ENCODE measurements around the gene NUDT15. TPM values are rescaled to one million over a fixed set of nuclear protein-coding genes. Genes with fewer than 3 reads are reported as not detected.

The NUDT15 gene
- total RNA-seq, 1 donor from 2014 or later: 17.5 TPM

DNA sequence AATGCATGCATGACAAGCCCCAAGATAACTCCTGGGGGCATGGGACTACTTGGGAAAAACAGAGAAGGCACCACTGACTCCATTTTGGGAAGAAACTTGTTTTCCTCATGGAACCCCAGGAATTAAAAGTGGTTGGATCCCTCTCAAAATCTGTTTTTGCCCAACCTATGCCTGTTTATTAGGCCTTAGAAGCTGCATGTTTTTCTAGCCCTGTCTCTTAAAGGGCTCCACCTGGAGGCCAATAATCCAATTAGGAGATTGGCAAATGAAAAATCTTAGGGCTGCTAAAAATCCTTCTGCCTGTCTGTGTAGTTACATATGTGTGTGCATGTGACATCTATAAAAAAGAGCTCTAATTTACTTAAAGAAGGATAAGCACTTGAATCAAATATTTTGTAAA lies 30.5 kb downstream of the NUDT15 start:
- TF ChIP-seq, protein P1, sequence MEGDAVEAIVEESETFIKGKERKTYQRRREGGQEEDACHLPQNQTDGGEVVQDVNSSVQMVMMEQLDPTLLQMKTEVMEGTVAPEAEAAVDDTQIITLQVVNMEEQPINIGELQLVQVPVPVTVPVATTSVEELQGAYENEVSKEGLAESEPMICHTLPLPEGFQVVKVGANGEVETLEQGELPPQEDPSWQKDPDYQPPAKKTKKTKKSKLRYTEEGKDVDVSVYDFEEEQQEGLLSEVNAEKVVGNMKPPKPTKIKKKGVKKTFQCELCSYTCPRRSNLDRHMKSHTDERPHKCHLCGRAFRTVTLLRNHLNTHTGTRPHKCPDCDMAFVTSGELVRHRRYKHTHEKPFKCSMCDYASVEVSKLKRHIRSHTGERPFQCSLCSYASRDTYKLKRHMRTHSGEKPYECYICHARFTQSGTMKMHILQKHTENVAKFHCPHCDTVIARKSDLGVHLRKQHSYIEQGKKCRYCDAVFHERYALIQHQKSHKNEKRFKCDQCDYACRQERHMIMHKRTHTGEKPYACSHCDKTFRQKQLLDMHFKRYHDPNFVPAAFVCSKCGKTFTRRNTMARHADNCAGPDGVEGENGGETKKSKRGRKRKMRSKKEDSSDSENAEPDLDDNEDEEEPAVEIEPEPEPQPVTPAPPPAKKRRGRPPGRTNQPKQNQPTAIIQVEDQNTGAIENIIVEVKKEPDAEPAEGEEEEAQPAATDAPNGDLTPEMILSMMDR (IDR thresholded peaks at IDR 0.05; ENCODE audit: insufficient read depth, low read length, poor library complexity, severe bottlenecking): no peak
- H3K4me3 ChIP-seq (ENCODE audit: low read depth, low read length): no peak overlapping the region
- H3K27me3 ChIP-seq (ENCODE audit: control insufficient read depth, insufficient read depth, low read length): no peaks in the 10 kb centered on the region
- no peak for DNase-seq (ENCODE audit: low read depth)
- peaks cover 3% of the 10 kb centered on the region for H3K36me3 ChIP-seq (ENCODE audit: control insufficient read depth, insufficient read depth, low read length)

DNA sequence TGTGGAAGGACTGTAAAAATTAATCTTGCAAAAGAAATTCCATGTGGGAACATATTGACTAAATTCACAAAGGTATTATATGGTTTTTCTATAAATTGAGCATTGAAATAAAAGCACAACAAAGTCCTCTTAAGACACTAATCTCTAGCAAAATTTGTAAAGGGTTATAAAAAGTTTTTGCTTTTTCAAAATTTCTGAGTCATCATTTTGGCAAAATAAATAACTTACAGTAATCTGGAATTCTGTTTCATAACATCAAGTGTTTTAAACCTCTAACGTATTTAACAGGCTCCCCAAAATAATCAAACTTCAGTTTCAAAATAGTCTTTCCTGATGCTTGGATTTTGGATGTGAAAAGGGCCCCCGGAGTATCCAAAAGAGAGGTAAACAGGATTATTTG lies 31.4 kb downstream of the NUDT15 start:
- Histone ChIP-seq H3K27me3 (ENCODE audit: control insufficient read depth, insufficient read depth, low read length) (no peaks in the 10 kb centered on the region), H3K4me3 (ENCODE audit: low read depth, low read length) (no peak overlapping the region), H3K36me3 (ENCODE audit: control insufficient read depth, insufficient read depth, low read length) (peaks cover 5% of the 10 kb centered on the region)
- TF ChIP-seq, protein P1 (IDR thresholded peaks at IDR 0.05; ENCODE audit: insufficient read depth, low read length, poor library complexity, severe bottlenecking): no peak
- no peak for DNase-seq (ENCODE audit: low read depth)

DNA sequence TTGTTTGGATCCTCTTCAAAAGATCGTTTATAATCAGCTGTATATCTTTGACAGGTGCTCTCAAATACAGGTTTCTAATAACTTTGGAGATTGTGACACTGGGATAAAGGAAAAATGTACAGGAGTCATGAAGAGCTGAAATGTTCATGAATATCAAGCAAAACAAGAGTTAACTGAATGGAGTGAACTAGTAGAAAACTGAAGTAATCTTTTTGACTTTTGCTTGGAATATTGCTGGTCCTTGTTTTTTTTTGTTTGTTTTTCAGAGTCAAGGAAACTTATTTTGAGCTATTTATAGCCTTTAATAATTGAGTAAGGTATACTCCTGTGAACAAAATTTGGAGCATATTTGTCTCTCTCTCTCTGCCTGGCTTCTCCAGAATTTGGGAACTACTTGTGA lies 32.0 kb downstream of the NUDT15 start:
- H3K4me3 ChIP-seq (ENCODE audit: low read depth, low read length): no peak overlapping the region
- TF ChIP-seq, protein P1 (IDR thresholded peaks at IDR 0.05; ENCODE audit: insufficient read depth, low read length, poor library complexity, severe bottlenecking): no peak
- H3K27me3 ChIP-seq (ENCODE audit: control insufficient read depth, insufficient read depth, low read length): no peaks in the 10 kb centered on the region
- DNase-seq (ENCODE audit: low read depth): no peak
- H3K36me3 ChIP-seq (ENCODE audit: control insufficient read depth, insufficient read depth, low read length): peaks cover 5% of the 10 kb centered on the region

DNA sequence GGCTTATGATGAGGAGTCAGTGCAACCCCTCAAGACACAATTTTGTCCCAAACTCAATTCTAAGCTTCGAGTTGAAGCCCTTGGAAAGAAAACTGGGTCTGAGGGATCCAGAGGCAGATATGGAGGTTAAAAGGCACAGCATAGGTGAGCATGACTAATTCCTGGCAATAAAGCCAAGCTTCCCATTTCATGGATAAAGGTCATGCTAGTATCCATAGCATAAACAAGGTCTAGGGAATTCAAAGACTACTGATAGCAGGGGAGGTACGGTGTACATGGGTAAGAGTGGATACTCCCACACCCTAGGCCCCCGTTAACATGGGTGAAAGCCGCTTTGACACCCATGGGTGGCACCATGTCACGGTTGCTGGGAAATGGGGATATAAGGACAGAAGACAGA lies 33.4 kb downstream of the NUDT15 start:
- TF ChIP-seq, protein P1 (IDR thresholded peaks at IDR 0.05; ENCODE audit: insufficient read depth, low read length, poor library complexity, severe bottlenecking): no peak
- H3K4me3 ChIP-seq (ENCODE audit: low read depth, low read length): no peak overlapping the region
- no peak for DNase-seq (ENCODE audit: low read depth)
- H3K27me3 ChIP-seq (ENCODE audit: control insufficient read depth, insufficient read depth, low read length): no peaks in the 10 kb centered on the region
- H3K36me3 ChIP-seq (ENCODE audit: control insufficient read depth, insufficient read depth, low read length): peaks cover 5% of the 10 kb centered on the region

DNA sequence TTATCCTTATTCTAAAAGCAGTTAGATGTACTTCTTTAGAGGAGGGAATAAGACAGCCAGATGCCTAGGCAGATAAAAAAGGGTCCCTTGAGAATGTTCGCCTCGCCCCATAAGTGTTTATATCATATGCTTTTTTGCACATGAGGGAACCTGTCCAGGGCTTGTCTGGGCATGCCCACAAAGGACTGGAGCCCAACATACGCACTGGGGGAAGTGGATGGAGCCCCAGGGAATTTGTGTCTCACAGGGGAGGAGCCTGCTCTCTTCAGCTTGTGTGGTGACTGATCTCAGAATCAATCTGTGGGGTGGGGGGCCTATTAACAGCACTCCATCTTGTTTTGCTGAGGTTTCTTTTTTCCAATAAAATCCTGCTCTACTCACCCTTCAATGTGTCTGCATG lies 34.8 kb downstream of the NUDT15 start:
- Histone ChIP-seq H3K36me3 (ENCODE audit: control insufficient read depth, insufficient read depth, low read length) (peaks cover 3% of the 10 kb centered on the region), H3K4me3 (ENCODE audit: low read depth, low read length) (no peak overlapping the region), H3K27me3 (ENCODE audit: control insufficient read depth, insufficient read depth, low read length) (no peaks in the 10 kb centered on the region)
- TF ChIP-seq, protein P1 (IDR thresholded peaks at IDR 0.05; ENCODE audit: insufficient read depth, low read length, poor library complexity, severe bottlenecking): no peak
- DNase-seq (ENCODE audit: low read depth): no peak

DNA sequence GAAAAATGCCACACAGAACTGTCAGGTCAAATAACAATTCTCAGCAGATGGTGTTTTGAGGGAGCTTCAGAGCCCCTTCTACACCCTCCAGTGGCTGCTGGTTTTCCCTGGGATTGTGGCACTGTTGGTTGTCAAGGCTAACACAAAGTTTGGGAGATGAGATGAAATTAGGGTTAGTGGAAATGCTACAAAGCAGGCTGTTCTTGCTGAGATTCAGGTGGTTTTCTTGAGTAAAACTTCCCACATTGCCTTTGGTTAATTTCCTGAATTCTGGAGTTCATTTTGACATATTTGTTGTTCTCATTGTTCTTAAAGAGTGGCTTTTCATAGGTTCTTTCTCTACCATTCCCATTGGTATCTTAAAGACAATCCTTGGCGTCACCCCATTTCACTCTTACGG lies 35.3 kb downstream of the NUDT15 start:
- peaks cover 3% of the 10 kb centered on the region for H3K36me3 ChIP-seq (ENCODE audit: control insufficient read depth, insufficient read depth, low read length)
- DNase-seq (ENCODE audit: low read depth): no peak
- H3K27me3 ChIP-seq (ENCODE audit: control insufficient read depth, insufficient read depth, low read length): no peaks in the 10 kb centered on the region
- TF ChIP-seq, protein P1 (IDR thresholded peaks at IDR 0.05; ENCODE audit: insufficient read depth, low read length, poor library complexity, severe bottlenecking): no peak
- H3K4me3 ChIP-seq (ENCODE audit: low read depth, low read length): no peak overlapping the region

Measured in kidney epithelial cell (primary cell).